Pancreas (tissue), 10 donors: ENCODE results near the gene EDAR. TPM values are rescaled to one million over a fixed set of nuclear protein-coding genes. Genes with fewer than 3 reads are reported as not detected.

Experiments
- ATAC-seq, 4 donors: fragments of 200-7000 bp; cut with Tn5 transposase; one replicate each; pipeline versions ENCODE4 v1.8.0 to v1.9.1; 2020; ENCODE audit warnings: mild to moderate bottlenecking in 4 of 4, moderate library complexity in 4 of 4
- DNase-seq, 6 donors: peaks; one replicate each; pipeline ENCODE4 v3.0.0-alpha.2; 2020
- FAIRE-seq: peaks from 2 replicates; lab custom pipeline; 2012; peaks lifted over from hg19 to GRCh38; lab: Jason Lieb, UNC
- H3K27ac ChIP-seq, 4 donors: fragments of 200-600 bp; sonication (generic); 1 replicate in 3 of 4; 2 replicates in 1 of 4; pipeline versions ENCODE4 v1.5.0 to v1.8.0; 2020
- H3K27me3 ChIP-seq, 4 donors: fragments of 200-600 bp; one replicate each; pipeline ENCODE4 v1.8.0; 2021
- H3K36me3 ChIP-seq, 3 donors: fragments of 200-600 bp; sonication (generic) in 1 of 3; one replicate each; pipeline versions ENCODE4 v1.5.0 to v1.8.0; 2020 to 2021
- H3K4me1 ChIP-seq, 3 donors: fragments of 200-600 bp; one replicate each; pipeline ENCODE4 v1.8.0; 2021
- H3K4me3 ChIP-seq, 4 donors: fragments of 200-600 bp; sonication (generic) in 2 of 4; one replicate each; pipeline versions ENCODE4 v1.5.0 to v1.8.0; 2020 to 2021
- H3K9me3 ChIP-seq, 4 donors: fragments of 200-600 bp; one replicate each; pipeline ENCODE4 v1.8.0; 2021
- CTCF ChIP-seq, 4 donors: fragments of 200-600 bp; sonication (generic) in 3 of 4; IDR thresholded peaks; one replicate each; pipeline versions ENCODE4 v1.5.0 to v1.8.0; 2021; ENCODE audit warnings: antibody characterized with exemption in 4 of 4
- WGBS, 2 donors: extraction: QIAGEN DNeasy Blood & Tissue Kit; methylation state at CpG; one replicate each; pipeline ENCODE4 v1.1.7; 2013; 5-methylcytosine and 5-hydroxymethylcytosine counted together
- intact Hi-C, 3 donors: fragments of 100-400 bp; cut with DNase I; formaldehyde crosslinking; loops; one replicate each; pipeline versions ENCODE4 v1.11.1 to v1.14.2; 2022
- polyA plus RNA-seq, 2 donors: library from polyadenylated mRNA; stranded (reverse); fragments of 200-250 nt; gene quantifications; one replicate each; pipeline ENCODE4 v1.2.3, GENCODE V29; 2013
- total RNA-seq, 6 donors: library from RNA; stranded (reverse); fragmentation: NEBNext Ultra II Directional in 4 of 6; extraction: Animal tissue kit (Norgen Biotek cat#: 25700) in 4 of 6; gene quantifications; one replicate each; pipeline versions ENCODE4 v1.2.1 to v1.2.4, GENCODE V29; 2021 to 2023
- donor health status: healthy with polysubstance abuse.
- donor health status: DM: no; HTN: no; CAD: no; lungs with moderate emphysema.
- donor health status: DM: no; HTN: no; CAD: no.
- donor health status: control.
- donor health status: control.
- donor health status: Bipolar disorder and iron deficiency.
- donor health status: DM: yes; HTN: yes; CAD: no.
- donor health status: DM: no; HTN: no; CAD: no.
- donor health status: DM: no; HTN: no; CAD: no.
- donor health status: DM: yes; HTN: yes; CAD: no.

The EDAR gene
- total and polyA plus RNA-seq, 8 donors, result 0.05 to 0.41 (median 0.12) TPM

- no peaks in the 10 kb centered on the region for H3K36me3 ChIP-seq
- H3K27ac ChIP-seq, result no peak overlapping the region
- ATAC-seq, result no peak
- peak in 1 of 6 donors; percentile 38 for DNase-seq
- H3K4me3 ChIP-seq, result no peak overlapping the region
- no peaks in the 10 kb centered on the region for H3K4me1 ChIP-seq
- WGBS, 2 donors, result 76 to 83% methylated on average over 17 of the region's 17 CpGs
- FAIRE-seq, result no peak
- TF ChIP-seq CTCF (IDR thresholded peaks at IDR 0.05), result peak in 1 of 4 donors; percentile 4
- no peaks in the 10 kb centered on the region for H3K27me3 ChIP-seq
- intact Hi-C loops, result no loop called here
- H3K9me3 ChIP-seq, result no peaks in the 10 kb centered on the region
These were observed 60.2 kb downstream of the EDAR start for GRCh38 chr2:108928660-108929377.

- FAIRE-seq, result no peak
- 59 to 66% methylated on average over 8 of the region's 8 CpGs for WGBS, 2 donors
- Histone ChIP-seq H3K27me3 (no peaks in the 10 kb centered on the region), H3K4me1 (no peaks in the 10 kb centered on the region), H3K9me3 (no peaks in the 10 kb centered on the region), H3K4me3 (no peak overlapping the region), H3K27ac (no peak overlapping the region), H3K36me3 (no peaks in the 10 kb centered on the region)
- peak; percentile 39 to 71 (median 61) for TF ChIP-seq CTCF (IDR thresholded peaks at IDR 0.05)
- ATAC-seq, result peak in 3 of 4 donors; percentile 72 to 78 (median 75)
- DNase-seq, result peak in 2 of 6 donors; percentile 32 to 45
- intact Hi-C loops, result no loop called here
These were observed 60.9 kb downstream of the EDAR start for GRCh38 chr2:108927936-108928659.

- intact Hi-C loops, result no loop called here
- FAIRE-seq, result no peak
- H3K36me3 ChIP-seq, result no peaks in the 10 kb centered on the region
These were observed 61.6 kb downstream of the EDAR start for GRCh38 chr2:108927405-108927804.

GRCh38 chr2:108926561-108927380 lies 62.2 kb downstream of the EDAR start:
- Histone ChIP-seq H3K4me1 (no peaks in the 10 kb centered on the region), H3K9me3 (no peaks in the 10 kb centered on the region), H3K27ac (no peak overlapping the region), H3K36me3 (no peaks in the 10 kb centered on the region), H3K4me3 (no peak overlapping the region), H3K27me3 (no peaks in the 10 kb centered on the region)
- no peak for FAIRE-seq
- TF ChIP-seq CTCF (IDR thresholded peaks at IDR 0.05), result no peak
- intact Hi-C loops, result no loop called here
- ATAC-seq, result no peak
- peak in 1 of 6 donors; percentile 46 for DNase-seq
- WGBS, 2 donors, result 67 to 73% methylated on average over 20 of the region's 20 CpGs

More at GRCh38 chr2:108927405-108927804, 61.6 kb downstream of the EDAR start:
- Histone ChIP-seq H3K27ac (no peak overlapping the region), H3K9me3 (no peaks in the 10 kb centered on the region), H3K4me3 (no peak overlapping the region), H3K4me1 (no peaks in the 10 kb centered on the region), H3K27me3 (no peaks in the 10 kb centered on the region)
- WGBS, 2 donors, result 63 to 72% methylated on average over 7 of the region's 7 CpGs
- no peak for TF ChIP-seq CTCF (IDR thresholded peaks at IDR 0.05)
- DNase-seq (peak in 1 of 6 donors; percentile 30), ATAC-seq (no peak)
